Body of pancreas (tissue), 4 donors: ENCODE data around the gene RGS14.

Experiments used
- CTCF ChIP-seq, 7 experiments: fragments of 450-650 bp in 4 of 7; fragments of 200-600 bp in 3 of 7; sonication (generic) in 3 of 7; IDR thresholded peaks; one replicate each; pipeline ENCODE4 v1.5.1; 2016 to 2019; ENCODE audit warnings: antibody characterized with exemption in 7 of 7
- POLR2A ChIP-seq, 3 donors: fragments of 450-650 bp; IDR thresholded peaks; one replicate each; pipeline ENCODE4 v1.6.1; 2016; ENCODE audit warnings: antibody characterized with exemption in 3 of 3, mild to moderate bottlenecking in 2 of 3

GRCh38 chr5:177355162-177355867, 2.4 kb upstream of the RGS14 start:
- no peak for TF ChIP-seq CTCF (IDR thresholded peaks at IDR 0.05)
- TF ChIP-seq POLR2A (IDR thresholded peaks at IDR 0.05) = no peak
